ENCODE results near the gene UVRAG. TPM values are rescaled to one million over a fixed set of nuclear protein-coding genes. Genes with fewer than 3 reads are reported as not detected.

The UVRAG gene
- total RNA-seq, 3 donors from 2014 or later, result 43.3 to 73.0 (median 48.9) TPM

- H3K4me1 ChIP-seq, result no peaks in the 10 kb centered on the region
- no peak overlapping the region for H3K4me3 ChIP-seq
- TF ChIP-seq POLR2AphosphoS5 (IDR thresholded peaks at IDR 0.05) (no peak), POLR2A (IDR thresholded peaks at IDR 0.05) (no peak), CTCF (IDR thresholded peaks at IDR 0.05) (no peak)
- intact Hi-C loops (cut with DNase I; ENCODE audit: low total_unique reads), result no loop called here
- no peaks in the 10 kb centered on the region for H3K9me3 ChIP-seq
- H3K36me3 ChIP-seq, result no peaks in the 10 kb centered on the region
- no peak overlapping the region for H3K27ac ChIP-seq
- DNase-seq (ENCODE audit: low spot score in 2 of 2), result no peak
- no peaks in the 10 kb centered on the region for H3K27me3 ChIP-seq
Measured at GRCh38 chr11:75776546-75776945, 38.5 kb upstream of the UVRAG start.

GRCh38 chr11:75777461-75778110, 37.4 kb upstream of the UVRAG start:
- intact Hi-C loops (cut with DNase I; ENCODE audit: low total_unique reads), result no loop called here
- no peak for TF ChIP-seq POLR2AphosphoS5 (IDR thresholded peaks at IDR 0.05)
- no peak for TF ChIP-seq CTCF (IDR thresholded peaks at IDR 0.05)
- no peak for TF ChIP-seq POLR2A (IDR thresholded peaks at IDR 0.05)
- Histone ChIP-seq H3K4me3 (no peak overlapping the region), H3K4me1 (no peaks in the 10 kb centered on the region), H3K36me3 (no peaks in the 10 kb centered on the region), H3K27ac (no peak overlapping the region), H3K9me3 (no peaks in the 10 kb centered on the region), H3K27me3 (no peaks in the 10 kb centered on the region)
- DNase-seq (ENCODE audit: low spot score in 2 of 2), result no peak

GRCh38 chr11:75778962-75779361, 36.0 kb upstream of the UVRAG start:
- no peak for TF ChIP-seq POLR2A (IDR thresholded peaks at IDR 0.05)
- no peak for TF ChIP-seq POLR2AphosphoS5 (IDR thresholded peaks at IDR 0.05)
- TF ChIP-seq CTCF (IDR thresholded peaks at IDR 0.05), result no peak
- Histone ChIP-seq H3K27ac (no peak overlapping the region), H3K36me3 (no peaks in the 10 kb centered on the region), H3K4me3 (no peak overlapping the region), H3K4me1 (no peaks in the 10 kb centered on the region), H3K27me3 (no peaks in the 10 kb centered on the region), H3K9me3 (no peaks in the 10 kb centered on the region)
- no peak for DNase-seq (ENCODE audit: low spot score in 2 of 2)
- intact Hi-C loops (cut with DNase I; ENCODE audit: low total_unique reads), result no loop called here

GRCh38 chr11:75779960-75780359, 35.0 kb upstream of the UVRAG start:
- TF ChIP-seq POLR2A (IDR thresholded peaks at IDR 0.05), result no peak
- TF ChIP-seq CTCF (IDR thresholded peaks at IDR 0.05), result no peak
- no peak for TF ChIP-seq POLR2AphosphoS5 (IDR thresholded peaks at IDR 0.05)
- DNase-seq (ENCODE audit: low spot score in 2 of 2), result no peak
- H3K27ac ChIP-seq, result no peak overlapping the region
- H3K9me3 ChIP-seq, result no peaks in the 10 kb centered on the region
- H3K4me1 ChIP-seq, result no peaks in the 10 kb centered on the region
- intact Hi-C loops (cut with DNase I; ENCODE audit: low total_unique reads), result no loop called here
- no peaks in the 10 kb centered on the region for H3K36me3 ChIP-seq
- no peaks in the 10 kb centered on the region for H3K27me3 ChIP-seq
- no peak overlapping the region for H3K4me3 ChIP-seq

GRCh38 chr11:75780888-75781287, 34.1 kb upstream of the UVRAG start:
- no peaks in the 10 kb centered on the region for H3K27me3 ChIP-seq
- no peaks in the 10 kb centered on the region for H3K4me1 ChIP-seq
- TF ChIP-seq POLR2A (IDR thresholded peaks at IDR 0.05) (no peak), CTCF (IDR thresholded peaks at IDR 0.05) (no peak), POLR2AphosphoS5 (IDR thresholded peaks at IDR 0.05) (no peak)
- H3K36me3 ChIP-seq, result no peaks in the 10 kb centered on the region
- H3K9me3 ChIP-seq, result no peaks in the 10 kb centered on the region
- no peak overlapping the region for H3K4me3 ChIP-seq
- no peak overlapping the region for H3K27ac ChIP-seq
- intact Hi-C loops (cut with DNase I; ENCODE audit: low total_unique reads), result no loop called here
- no peak for DNase-seq (ENCODE audit: low spot score in 2 of 2)
